Fibroblast of pulmonary artery (primary cell): ENCODE data around the gene SRGN.
A peak's percentile ranks its signal among the peaks of the same experiment; 100 is the strongest.

ENCODE experiments used
- DNase-seq: peaks from one replicate; pipeline ENCODE4 v3.0.0-alpha.2; 2010; ENCODE audit warnings: low read depth
- H3K4me3 ChIP-seq: replicated peaks from 2 replicates; pipeline ENCODE4 v1.5.1; 2011; ENCODE audit warnings: low read depth, mild to moderate bottlenecking, control low read depth, low read length, moderate library complexity
- CTCF ChIP-seq: IDR thresholded peaks from 2 replicates; pipeline ENCODE4 v1.5.1; 2011; ENCODE audit warnings: mild to moderate bottlenecking, control low read depth, low read length, inconsistent platforms; ENCODE audit errors: missing control alignments

The SRGN gene

GRCh38 chr10:69055241-69055640, 32.7 kb upstream of the SRGN start:
- no peak overlapping the region for H3K4me3 ChIP-seq
- DNase-seq: no peak
- TF ChIP-seq CTCF: no peak

GRCh38 chr10:69056129-69056528, 31.8 kb upstream of the SRGN start:
- TF ChIP-seq CTCF: no peak
- no peak for DNase-seq
- H3K4me3 ChIP-seq: no peak overlapping the region

- no peak overlapping the region for H3K4me3 ChIP-seq
- DNase-seq: no peak
- no peak for TF ChIP-seq CTCF
These were observed 31.2 kb upstream of the SRGN start for GRCh38 chr10:69056536-69057260.

- H3K4me3 ChIP-seq: no peak overlapping the region
- no peak for TF ChIP-seq CTCF
- DNase-seq: no peak
These were observed 30.5 kb upstream of the SRGN start for GRCh38 chr10:69057261-69057950.

GRCh38 chr10:69057951-69058297, 30.0 kb upstream of the SRGN start:
- peak; percentile 40 for DNase-seq
- no peak for TF ChIP-seq CTCF
- no peak overlapping the region for H3K4me3 ChIP-seq

- no peak for TF ChIP-seq CTCF
- DNase-seq: no peak
- no peak overlapping the region for H3K4me3 ChIP-seq
These were observed 27.6 kb upstream of the SRGN start for GRCh38 chr10:69060127-69060798.
